Lower leg skin (tissue), 4 donors: Measurements from ENCODE around the gene SPPL2B. TPM values are rescaled to one million over a fixed set of nuclear protein-coding genes. Genes with fewer than 3 reads are reported as not detected.

Source experiments
- DNase-seq, 2 donors: peaks; one replicate each; pipeline ENCODE4 v3.0.0-alpha.2; 2019; ENCODE audit warnings: low spot score in 2 of 2
- H3K4me3 ChIP-seq: fragments of 200-600 bp; sonication (generic); 2 replicates; pipeline ENCODE4 v1.5.1; 2017; ENCODE audit warnings: mild to moderate bottlenecking, low read depth; ENCODE audit not compliant: poor library complexity, severe bottlenecking
- CTCF ChIP-seq, 3 donors: fragments of 450-650 bp; IDR thresholded peaks; one replicate each; pipeline ENCODE4 v1.5.1; 2016; ENCODE audit warnings: antibody characterized with exemption in 3 of 3, mild to moderate bottlenecking in 3 of 3, moderate library complexity in 2 of 3
- POLR2A ChIP-seq, 2 donors: fragments of 450-650 bp; IDR thresholded peaks; one replicate each; pipeline ENCODE4 v1.6.1; 2016 to 2017; ENCODE audit warnings: antibody characterized with exemption in 2 of 2, mild to moderate bottlenecking in 1 of 2, moderate library complexity in 1 of 2
- WGBS, 2 donors: methylation state at CpG; one replicate each; pipeline ENCODE4 v1.1.5; 2018; 5-methylcytosine and 5-hydroxymethylcytosine counted together
- intact Hi-C: fragments of 100-400 bp; cut with DNase I; formaldehyde crosslinking; loops from one replicate; pipeline ENCODE4 v1.15.0; 2023; ENCODE audit warnings: low total_unique reads
- total RNA-seq, 4 donors: library from RNA; depleted of rRNA; stranded (reverse); fragments of >200 nt; gene quantifications; one replicate each; pipeline ENCODE4 v1.1.0, GENCODE V29; 2016

The SPPL2B gene
- total RNA-seq, 4 donors from 2014 or later = 36.1 to 84.7 (median 51.0) TPM

GRCh38 chr19:2306971-2307370 lies 21.5 kb upstream of the SPPL2B start:
- DNase-seq = no peak

GRCh38 chr19:2307518-2308012 lies 20.9 kb upstream of the SPPL2B start:
- no peak for DNase-seq
- WGBS, 2 donors = 20 to 26% methylated on average over 20 to 30 of the region's 33 CpGs
- TF ChIP-seq POLR2A (IDR thresholded peaks at IDR 0.05) = no peak
- TF ChIP-seq CTCF (IDR thresholded peaks at IDR 0.05) = no peak
- intact Hi-C loops = no loop called here
- no peak overlapping the region for H3K4me3 ChIP-seq

More at GRCh38 chr19:2306971-2307370, 21.5 kb upstream of the SPPL2B start:
- no peak overlapping the region for H3K4me3 ChIP-seq
- no peak for TF ChIP-seq POLR2A (IDR thresholded peaks at IDR 0.05)
- no peak for TF ChIP-seq CTCF (IDR thresholded peaks at IDR 0.05)
- 66 to 71% methylated on average over 17 of the region's 17 CpGs for WGBS, 2 donors
- intact Hi-C loops = no loop called here

DNA sequence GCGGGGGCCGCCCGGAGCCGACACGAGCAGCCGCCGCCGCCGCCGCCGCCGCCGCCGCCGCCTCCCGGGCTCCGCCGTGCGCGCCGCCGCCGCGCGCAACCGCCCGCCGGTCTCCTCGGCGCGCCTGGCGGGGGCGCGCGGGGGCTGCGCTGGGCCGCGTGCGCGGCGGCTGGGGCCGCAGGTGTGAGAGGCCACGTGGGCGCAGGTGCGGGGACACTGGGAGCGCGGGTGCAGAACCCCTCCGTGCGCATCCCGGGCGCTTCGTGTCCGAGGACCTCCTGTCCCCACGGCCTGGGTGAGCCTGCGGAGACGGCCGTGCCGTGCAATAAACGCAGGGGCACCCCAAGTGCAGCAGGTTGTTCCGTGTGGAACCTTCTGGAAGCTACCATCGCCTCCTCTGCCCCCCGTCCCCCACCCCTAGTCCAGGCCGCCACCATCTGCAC lies 20.3 kb upstream of the SPPL2B start, which contains the start of gene LINGO3:
LINGO3 (minus strand) TSS at position 41 of the 443 bp plus-strand sequence. CDS start 16,378 bp downstream, outside the sequence.
- WGBS, 2 donors = 9 to 52% methylated on average over 3 to 58 of the region's 63 CpGs
- DNase-seq = no peak
- no peak within 1 kb of the TSS for H3K4me3 ChIP-seq
- intact Hi-C loops = no loop called here
- TF ChIP-seq CTCF (IDR thresholded peaks at IDR 0.05) (no peak), POLR2A (IDR thresholded peaks at IDR 0.05) (no peak)

- 64 to 80% methylated on average over 11 to 16 of the region's 17 CpGs for WGBS, 2 donors
- DNase-seq = no peak
- H3K4me3 ChIP-seq = no peak overlapping the region
- intact Hi-C loops = no loop called here
- TF ChIP-seq POLR2A (IDR thresholded peaks at IDR 0.05) (no peak), CTCF (IDR thresholded peaks at IDR 0.05) (no peak)
These were observed 18.6 kb upstream of the SPPL2B start for GRCh38 chr19:2309734-2310362.

DNA sequence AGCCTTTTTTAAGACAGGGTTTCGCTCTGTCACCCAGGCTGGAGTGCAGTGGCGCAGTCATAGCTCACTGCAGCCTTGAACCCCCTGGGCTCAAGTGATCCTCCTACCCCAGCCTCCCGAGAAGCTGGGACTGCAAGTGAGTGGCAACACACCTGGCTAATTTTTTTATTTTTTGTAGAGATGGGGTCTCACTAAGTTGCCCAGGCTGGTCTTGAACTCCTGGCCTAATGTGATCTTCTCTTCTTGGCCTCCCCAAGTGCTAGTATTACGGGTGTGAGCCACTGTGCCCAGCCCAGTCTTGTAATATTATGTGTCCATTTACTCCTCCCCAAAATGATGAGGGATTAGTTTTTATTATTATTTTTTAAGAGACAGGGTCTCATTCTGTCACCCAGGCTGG lies 17.4 kb upstream of the SPPL2B start:
- DNase-seq = no peak
- TF ChIP-seq POLR2A (IDR thresholded peaks at IDR 0.05) (no peak), CTCF (IDR thresholded peaks at IDR 0.05) (no peak)
- WGBS, 2 donors = 92 to 97% methylated on average over 4 of the region's 4 CpGs
- intact Hi-C loops = no loop called here
- H3K4me3 ChIP-seq = no peak overlapping the region
